ENCODE results near the gene PSTPIP2. TPM values are rescaled to one million over a fixed set of nuclear protein-coding genes. Genes with fewer than 3 reads are reported as not detected.

PSTPIP2 gene
- polyA plus RNA-seq, 1 donor from 2014 or later: 0.98 TPM

- Histone ChIP-seq H3K4me3 (ENCODE audit: low read length) (no peak overlapping the region), H3K9ac (ENCODE audit: low read length) (no peak overlapping the region), H3K4me2 (ENCODE audit: low read length) (no peak overlapping the region), H3K36me3 (ENCODE audit: insufficient read depth, low read length) (no peaks in the 10 kb centered on the region), H3K79me2 (replicated peaks; ENCODE audit: insufficient read depth, low read length) (no peaks in the 10 kb centered on the region), H3K27ac (ENCODE audit: low read length) (no peak overlapping the region), H2AFZ (ENCODE audit: low read depth, low read length) (no peak overlapping the region), H3F3A (ENCODE audit: insufficient read depth, low read length, poor library complexity, severe bottlenecking) (no peaks in the 10 kb centered on the region), H3K9me3 (ENCODE audit: low read length) (no peaks in the 10 kb centered on the region), H3K27me3 (ENCODE audit: insufficient read depth, low read depth, low read length) (no peaks in the 10 kb centered on the region), H3K9me2 (ENCODE audit: insufficient read depth, low read length) (no peaks in the 10 kb centered on the region), H4K20me1 (ENCODE audit: insufficient read depth) (no peaks in the 10 kb centered on the region)
- TF ChIP-seq MXI1 (conservative IDR thresholded peaks at IDR 0.05; ENCODE audit: poor library complexity, severe bottlenecking): no peak
- no peak for TF ChIP-seq TAF1 (IDR thresholded peaks at IDR 0.05; ENCODE audit: low read depth)
- TF ChIP-seq SMC3 (conservative IDR thresholded peaks at IDR 0.05; ENCODE audit: poor library complexity): no peak
Measured at GRCh38 chr18:45997700-45998151, 74.3 kb downstream of the PSTPIP2 start.

- Histone ChIP-seq H3K9ac (ENCODE audit: low read length) (no peak overlapping the region), H3K4me2 (ENCODE audit: low read length) (no peak overlapping the region), H2AFZ (ENCODE audit: low read depth, low read length) (no peak overlapping the region), H3K79me2 (replicated peaks; ENCODE audit: insufficient read depth, low read length) (no peaks in the 10 kb centered on the region), H3K36me3 (ENCODE audit: insufficient read depth, low read length) (no peaks in the 10 kb centered on the region), H3K4me3 (ENCODE audit: low read length) (no peak overlapping the region), H3K27ac (ENCODE audit: low read length) (no peak overlapping the region), H3K27me3 (ENCODE audit: insufficient read depth, low read depth, low read length) (no peaks in the 10 kb centered on the region), H3K9me2 (ENCODE audit: insufficient read depth, low read length) (no peaks in the 10 kb centered on the region), H4K20me1 (ENCODE audit: insufficient read depth) (no peaks in the 10 kb centered on the region), H3F3A (ENCODE audit: insufficient read depth, low read length, poor library complexity, severe bottlenecking) (no peaks in the 10 kb centered on the region), H3K9me3 (ENCODE audit: low read length) (no peaks in the 10 kb centered on the region)
- no peak for TF ChIP-seq REST (IDR thresholded peaks at IDR 0.05; ENCODE audit: borderline replicate concordance)
- no peak for TF ChIP-seq SMC3 (conservative IDR thresholded peaks at IDR 0.05; ENCODE audit: poor library complexity)
- TF ChIP-seq EZH2 (IDR thresholded peaks at IDR 0.05; ENCODE audit: borderline replicate concordance, insufficient read depth, low read length, poor library complexity, severe bottlenecking): no peak
- TF ChIP-seq EP300 (conservative IDR thresholded peaks at IDR 0.05; ENCODE audit: poor library complexity, severe bottlenecking): no peak
- TF ChIP-seq TAF1 (IDR thresholded peaks at IDR 0.05; ENCODE audit: low read depth): no peak
- no peak for TF ChIP-seq MXI1 (conservative IDR thresholded peaks at IDR 0.05; ENCODE audit: poor library complexity, severe bottlenecking)
- TF ChIP-seq CTCF (IDR thresholded peaks at IDR 0.05; ENCODE audit: poor library complexity, severe bottlenecking): no peak
- no peak for TF ChIP-seq RAD21 (conservative IDR thresholded peaks at IDR 0.05)
- TF ChIP-seq POLR2AphosphoS5 (IDR thresholded peaks at IDR 0.05): no peak
Measured at GRCh38 chr18:45995461-45995860, 76.6 kb downstream of the PSTPIP2 start.
